ENCODE results near the gene TEX38. TPM values are rescaled to one million over a fixed set of nuclear protein-coding genes. Genes with fewer than 3 reads are reported as not detected.

TEX38 gene
- total and polyA plus RNA-seq, 8 donors: not detected

DNA sequence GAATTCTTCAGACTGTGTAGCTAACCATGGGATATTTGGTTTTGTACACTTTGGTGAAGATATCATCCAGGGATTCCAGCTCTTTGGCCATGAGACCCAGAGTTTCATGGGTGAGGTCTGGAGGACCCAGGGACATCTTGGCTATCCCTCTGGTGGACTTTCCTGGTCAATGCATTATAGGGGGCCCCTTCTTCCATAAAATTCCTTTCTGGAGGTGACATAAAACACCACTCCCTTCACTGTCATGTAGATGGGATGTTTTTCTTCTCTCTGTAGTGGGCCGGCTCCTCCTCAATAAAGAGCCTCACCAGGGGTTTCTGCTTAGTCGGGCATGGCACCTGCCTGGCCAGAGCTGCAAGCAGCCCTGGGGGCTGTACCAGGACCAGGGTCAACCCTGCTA, 5.7 kb upstream of the TEX38 start:
- Histone ChIP-seq H3K27me3 (no peaks in the 10 kb centered on the region), H3K27ac (no peak overlapping the region), H3K4me1 (peaks cover 17 to 38% (median 28%) of the 10 kb centered on the region in 4 donors), H3K4me3 (no peak overlapping the region), H3K9me3 (no peaks in the 10 kb centered on the region), H3K36me3 (peaks cover 12 to 39% (median 30%) of the 10 kb centered on the region in 4 donors)
- TF ChIP-seq POLR2AphosphoS5 (IDR thresholded peaks at IDR 0.05): no peak
- no peak for DNase-seq
- intact Hi-C loops (cut with DNase I; ENCODE audit: low total_unique reads): no loop called here
- 68 to 100% (median 87%) methylated on average over 2 of the region's 2 CpGs for WGBS, 5 donors

DNA sequence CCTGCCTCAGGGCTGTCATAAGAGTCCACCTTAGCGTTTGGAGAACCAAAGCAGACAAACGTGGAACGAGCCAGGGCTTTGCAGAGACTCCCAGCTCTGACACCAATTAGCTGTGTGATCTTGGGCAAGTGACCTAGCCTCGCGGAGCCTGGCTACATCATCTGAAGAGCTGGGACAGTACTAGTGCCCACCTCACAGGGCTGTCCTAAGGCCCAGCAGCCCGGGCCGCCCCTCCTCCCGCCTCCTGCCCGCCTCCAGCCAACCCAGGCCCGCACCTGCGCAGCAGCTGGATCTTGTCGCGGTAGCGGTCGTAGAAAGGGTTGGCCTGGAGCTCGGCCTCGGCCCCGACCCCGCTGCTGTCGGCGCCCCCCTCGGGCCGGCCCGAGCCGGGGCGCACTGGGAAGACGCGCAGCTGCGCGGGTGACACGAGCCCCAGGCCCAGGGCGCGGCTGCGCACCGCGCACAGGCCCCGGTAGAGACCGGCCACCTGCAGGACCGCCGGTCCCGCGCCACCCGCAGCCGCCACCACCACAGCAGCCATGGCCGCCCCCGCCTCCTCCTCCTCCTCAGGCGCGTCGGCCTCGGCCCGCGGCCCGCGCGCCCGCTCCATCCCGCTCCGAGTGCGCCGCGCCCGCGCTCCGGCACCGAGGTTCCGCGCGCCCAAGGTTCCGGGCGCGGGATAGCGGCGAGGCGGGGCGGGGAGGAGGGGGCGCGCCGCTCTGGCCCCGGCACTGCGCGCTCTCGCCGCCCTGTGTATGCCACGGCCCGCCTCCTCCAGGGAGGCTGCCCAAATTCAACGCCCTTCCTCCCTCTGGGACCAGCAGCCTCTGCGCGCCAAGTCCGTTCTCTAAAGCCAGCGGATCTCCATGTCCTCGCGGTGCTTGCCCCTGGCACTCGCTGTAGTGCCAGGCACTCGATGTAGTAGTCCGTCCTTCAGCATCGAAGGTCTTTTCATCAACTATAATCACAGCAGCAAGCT, 3.6 kb upstream of the TEX38 start, which contains the start of gene ATPAF1:
Gene ATPAF1 (minus strand): TSS at position 583 of the 979 bp plus-strand sequence. CDS start 42 bp downstream, at position 541.
- H3K36me3 ChIP-seq: peaks cover 12 to 35% (median 26%) of the 10 kb centered on the region in 4 donors
- peak within 1 kb of the TSS; percentile 82 to 91 (median 89) for H3K27ac ChIP-seq
- H3K27me3 ChIP-seq: no peaks in the 10 kb centered on the region
- peak within 1 kb of the TSS; percentile 90 to 100 (median 97) for H3K4me3 ChIP-seq
- DNase-seq: peak; percentile 75 to 89
- H3K9me3 ChIP-seq: no peaks in the 10 kb centered on the region
- H3K4me1 ChIP-seq: peaks cover 17 to 38% (median 28%) of the 10 kb centered on the region in 4 donors
- 0 to 2% (median 1%) methylated on average over 7 to 95 of the region's 96 CpGs for WGBS, 5 donors
- intact Hi-C loops (cut with DNase I; ENCODE audit: low total_unique reads): no loop called here
- TF ChIP-seq POLR2AphosphoS5 (IDR thresholded peaks at IDR 0.05) (peak in 2 of 3 donors; percentile 43 to 54), POLR2A (IDR thresholded peaks at IDR 0.05) (no peak), EP300 (IDR thresholded peaks at IDR 0.05) (no peak)
- TF ChIP-seq, protein P1, sequence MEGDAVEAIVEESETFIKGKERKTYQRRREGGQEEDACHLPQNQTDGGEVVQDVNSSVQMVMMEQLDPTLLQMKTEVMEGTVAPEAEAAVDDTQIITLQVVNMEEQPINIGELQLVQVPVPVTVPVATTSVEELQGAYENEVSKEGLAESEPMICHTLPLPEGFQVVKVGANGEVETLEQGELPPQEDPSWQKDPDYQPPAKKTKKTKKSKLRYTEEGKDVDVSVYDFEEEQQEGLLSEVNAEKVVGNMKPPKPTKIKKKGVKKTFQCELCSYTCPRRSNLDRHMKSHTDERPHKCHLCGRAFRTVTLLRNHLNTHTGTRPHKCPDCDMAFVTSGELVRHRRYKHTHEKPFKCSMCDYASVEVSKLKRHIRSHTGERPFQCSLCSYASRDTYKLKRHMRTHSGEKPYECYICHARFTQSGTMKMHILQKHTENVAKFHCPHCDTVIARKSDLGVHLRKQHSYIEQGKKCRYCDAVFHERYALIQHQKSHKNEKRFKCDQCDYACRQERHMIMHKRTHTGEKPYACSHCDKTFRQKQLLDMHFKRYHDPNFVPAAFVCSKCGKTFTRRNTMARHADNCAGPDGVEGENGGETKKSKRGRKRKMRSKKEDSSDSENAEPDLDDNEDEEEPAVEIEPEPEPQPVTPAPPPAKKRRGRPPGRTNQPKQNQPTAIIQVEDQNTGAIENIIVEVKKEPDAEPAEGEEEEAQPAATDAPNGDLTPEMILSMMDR (IDR thresholded peaks at IDR 0.05): no peak

DNA sequence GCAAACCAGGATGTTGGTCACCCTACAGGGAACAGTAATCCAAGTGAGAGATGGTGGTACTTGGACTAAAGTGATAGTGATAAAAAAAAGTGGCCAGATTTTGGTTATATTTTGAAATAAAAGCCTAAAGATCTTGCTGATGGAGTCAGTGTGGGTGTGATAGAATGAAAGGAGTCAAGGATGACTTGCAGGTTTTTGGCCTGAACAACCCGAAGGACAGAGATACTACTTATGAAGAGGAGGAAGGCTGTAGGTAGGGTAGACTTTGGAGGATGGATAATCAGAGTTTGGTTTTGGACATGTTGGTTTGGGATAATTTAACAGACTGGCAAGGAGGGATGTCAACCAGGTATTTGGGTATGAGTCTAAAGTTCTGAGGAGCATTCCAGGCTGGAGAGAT, 1.5 kb upstream of the TEX38 start:
- DNase-seq: no peak

GRCh38 chr1:46672696-46673095, 1.0 kb downstream of the TEX38 start:
- Histone ChIP-seq H3K36me3 (peaks cover 12 to 53% (median 46%) of the 10 kb centered on the region in 4 donors), H3K4me3 (no peak overlapping the region), H3K4me1 (peaks cover 5 to 17% (median 9%) of the 10 kb centered on the region in 4 donors), H3K27me3 (no peaks in the 10 kb centered on the region), H3K27ac (no peak overlapping the region), H3K9me3 (no peaks in the 10 kb centered on the region)
- WGBS, 5 donors: 70 to 76% (median 74%) methylated on average over 8 of the region's 8 CpGs
- DNase-seq: no peak
- TF ChIP-seq, protein P1 (IDR thresholded peaks at IDR 0.05): no peak
- TF ChIP-seq POLR2A (IDR thresholded peaks at IDR 0.05): no peak
- TF ChIP-seq EP300 (IDR thresholded peaks at IDR 0.05): no peak
- TF ChIP-seq POLR2AphosphoS5 (IDR thresholded peaks at IDR 0.05): no peak
- intact Hi-C loops (cut with DNase I; ENCODE audit: low total_unique reads): no loop called here

More for the DNA sequence above, 1.5 kb upstream of the TEX38 start:
- Histone ChIP-seq H3K9me3 (no peaks in the 10 kb centered on the region), H3K4me3 (no peak overlapping the region), H3K4me1 (peaks cover 17 to 33% (median 26%) of the 10 kb centered on the region in 4 donors), H3K36me3 (peaks cover 7 to 38% (median 25%) of the 10 kb centered on the region in 4 donors), H3K27ac (no peak overlapping the region), H3K27me3 (no peaks in the 10 kb centered on the region)
- no peak for TF ChIP-seq EP300 (IDR thresholded peaks at IDR 0.05)
- TF ChIP-seq, protein P1 (IDR thresholded peaks at IDR 0.05): no peak
- TF ChIP-seq POLR2AphosphoS5 (IDR thresholded peaks at IDR 0.05): no peak
- no peak for TF ChIP-seq POLR2A (IDR thresholded peaks at IDR 0.05)
- intact Hi-C loops (cut with DNase I; ENCODE audit: low total_unique reads): no loop called here
- 83 to 95% (median 92%) methylated on average over 1 of the region's 1 CpG for WGBS, 5 donors
